ENCODE measurements around the gene MORF4L1. TPM values are rescaled to one million over a fixed set of nuclear protein-coding genes. Genes with fewer than 3 reads are reported as not detected.

Gene MORF4L1
- total RNA-seq, 4 donors from 2014 or later = 103 to 149 (median 127) TPM

DNA sequence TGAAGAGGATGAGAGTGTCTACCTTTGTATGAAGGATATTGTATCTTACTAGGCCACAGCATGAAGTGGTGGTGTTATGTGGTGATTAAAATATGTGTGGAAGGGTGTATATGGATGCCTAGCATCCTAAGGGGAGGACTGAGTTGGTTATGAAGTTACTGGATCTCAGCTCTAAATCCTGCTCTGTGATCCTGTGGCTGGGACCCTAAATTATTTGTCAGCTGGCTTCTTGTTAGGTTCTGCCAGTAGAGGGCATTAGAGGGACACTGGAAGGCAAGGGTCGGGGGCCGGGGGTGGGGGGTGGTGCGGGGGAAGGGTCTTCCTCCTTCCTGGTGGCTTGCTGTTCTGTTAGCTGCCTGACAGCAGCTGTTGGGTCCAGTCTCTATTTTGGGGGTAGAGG is 34.9 kb downstream of the MORF4L1 start:
- 66% methylated on average over 3 of the region's 3 CpGs for WGBS
- Histone ChIP-seq H3K4me1 (peaks cover 13% of the 10 kb centered on the region), H3K4me3 (no peak overlapping the region), H3K27me3 (no peaks in the 10 kb centered on the region), H3K27ac (no peak overlapping the region), H3K9me3 (no peaks in the 10 kb centered on the region), H3K36me3 (peaks cover 97% of the 10 kb centered on the region)
- DNase-seq (ENCODE audit: low spot score in 2 of 2) = no peak
- TF ChIP-seq EP300 (IDR thresholded peaks at IDR 0.05) (no peak), POLR2A (IDR thresholded peaks at IDR 0.05) (no peak), POLR2AphosphoS5 (IDR thresholded peaks at IDR 0.05) (no peak)
- TF ChIP-seq, protein P1, sequence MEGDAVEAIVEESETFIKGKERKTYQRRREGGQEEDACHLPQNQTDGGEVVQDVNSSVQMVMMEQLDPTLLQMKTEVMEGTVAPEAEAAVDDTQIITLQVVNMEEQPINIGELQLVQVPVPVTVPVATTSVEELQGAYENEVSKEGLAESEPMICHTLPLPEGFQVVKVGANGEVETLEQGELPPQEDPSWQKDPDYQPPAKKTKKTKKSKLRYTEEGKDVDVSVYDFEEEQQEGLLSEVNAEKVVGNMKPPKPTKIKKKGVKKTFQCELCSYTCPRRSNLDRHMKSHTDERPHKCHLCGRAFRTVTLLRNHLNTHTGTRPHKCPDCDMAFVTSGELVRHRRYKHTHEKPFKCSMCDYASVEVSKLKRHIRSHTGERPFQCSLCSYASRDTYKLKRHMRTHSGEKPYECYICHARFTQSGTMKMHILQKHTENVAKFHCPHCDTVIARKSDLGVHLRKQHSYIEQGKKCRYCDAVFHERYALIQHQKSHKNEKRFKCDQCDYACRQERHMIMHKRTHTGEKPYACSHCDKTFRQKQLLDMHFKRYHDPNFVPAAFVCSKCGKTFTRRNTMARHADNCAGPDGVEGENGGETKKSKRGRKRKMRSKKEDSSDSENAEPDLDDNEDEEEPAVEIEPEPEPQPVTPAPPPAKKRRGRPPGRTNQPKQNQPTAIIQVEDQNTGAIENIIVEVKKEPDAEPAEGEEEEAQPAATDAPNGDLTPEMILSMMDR (IDR thresholded peaks at IDR 0.05) = no peak

DNA sequence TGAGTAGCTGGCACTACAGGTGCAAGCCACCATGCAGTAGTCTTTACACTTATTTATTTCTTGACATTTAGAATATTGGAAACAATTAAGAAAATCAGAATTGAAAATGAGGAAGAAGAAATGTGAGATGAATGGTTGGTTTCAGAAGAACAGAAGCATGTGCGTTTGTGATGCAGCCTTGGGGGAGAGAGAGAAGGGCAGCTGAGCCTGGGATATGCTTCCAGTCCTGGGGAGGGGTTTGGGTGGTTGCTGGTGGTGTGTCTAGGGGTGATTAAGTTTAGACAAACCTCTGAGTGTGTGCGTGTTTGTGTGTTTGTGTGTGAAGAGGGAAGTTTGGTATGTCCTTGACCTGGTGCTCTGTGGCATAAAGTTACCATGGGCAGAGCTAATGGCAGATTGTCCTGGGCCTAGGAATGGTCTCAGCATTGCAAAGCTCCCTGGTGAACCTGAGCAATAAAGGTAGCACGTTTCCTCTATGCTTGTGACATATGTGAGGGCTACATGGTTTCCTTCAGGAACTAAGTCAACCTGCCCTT is 36.5 kb downstream of the MORF4L1 start:
- TF ChIP-seq POLR2AphosphoS5 (IDR thresholded peaks at IDR 0.05) (no peak), EP300 (IDR thresholded peaks at IDR 0.05) (no peak), POLR2A (IDR thresholded peaks at IDR 0.05) (no peak)
- TF ChIP-seq, protein P1 (IDR thresholded peaks at IDR 0.05) = no peak
- no peak overlapping the region for H3K4me3 ChIP-seq
- peaks cover 81% of the 10 kb centered on the region for H3K36me3 ChIP-seq
- H3K9me3 ChIP-seq = no peaks in the 10 kb centered on the region
- H3K27me3 ChIP-seq = no peaks in the 10 kb centered on the region
- peaks cover 20% of the 10 kb centered on the region for H3K4me1 ChIP-seq
- DNase-seq (ENCODE audit: low spot score in 2 of 2) = no peak
- WGBS = 67% methylated on average over 3 of the region's 3 CpGs
- no peak overlapping the region for H3K27ac ChIP-seq

DNA sequence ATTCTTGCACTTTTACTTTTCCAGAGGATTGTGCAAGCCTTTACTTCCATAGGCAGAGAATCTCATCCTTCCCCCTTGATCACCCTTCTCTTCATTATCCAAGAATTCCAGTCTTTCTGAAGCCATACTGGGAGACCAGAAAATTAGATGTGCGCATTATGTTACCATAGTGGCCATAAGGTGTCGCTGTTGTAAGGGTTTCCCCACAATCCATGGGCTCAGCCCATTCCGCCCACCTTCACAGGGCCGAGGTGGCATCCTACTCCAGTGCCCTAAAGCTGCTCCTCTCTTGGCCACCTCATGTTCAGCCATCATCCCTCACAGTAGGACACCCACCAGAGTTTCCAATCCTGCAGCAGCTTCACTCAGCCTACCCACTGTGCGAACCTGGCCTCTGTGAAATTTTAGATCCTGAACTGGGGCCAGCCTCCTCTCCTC is 37.1 kb downstream of the MORF4L1 start:
- peaks cover 26% of the 10 kb centered on the region for H3K4me1 ChIP-seq
- H3K27ac ChIP-seq = no peak overlapping the region
- TF ChIP-seq POLR2AphosphoS5 (IDR thresholded peaks at IDR 0.05) (no peak), EP300 (IDR thresholded peaks at IDR 0.05) (no peak), POLR2A (IDR thresholded peaks at IDR 0.05) (no peak)
- TF ChIP-seq, protein P1 (IDR thresholded peaks at IDR 0.05) = peak; percentile 29 to 50
- H3K36me3 ChIP-seq = peaks cover 76% of the 10 kb centered on the region
- 42% methylated on average over 5 of the region's 5 CpGs for WGBS
- H3K9me3 ChIP-seq = no peaks in the 10 kb centered on the region
- H3K27me3 ChIP-seq = no peaks in the 10 kb centered on the region
- no peak overlapping the region for H3K4me3 ChIP-seq
- DNase-seq (ENCODE audit: low spot score in 2 of 2) = no peak

DNA sequence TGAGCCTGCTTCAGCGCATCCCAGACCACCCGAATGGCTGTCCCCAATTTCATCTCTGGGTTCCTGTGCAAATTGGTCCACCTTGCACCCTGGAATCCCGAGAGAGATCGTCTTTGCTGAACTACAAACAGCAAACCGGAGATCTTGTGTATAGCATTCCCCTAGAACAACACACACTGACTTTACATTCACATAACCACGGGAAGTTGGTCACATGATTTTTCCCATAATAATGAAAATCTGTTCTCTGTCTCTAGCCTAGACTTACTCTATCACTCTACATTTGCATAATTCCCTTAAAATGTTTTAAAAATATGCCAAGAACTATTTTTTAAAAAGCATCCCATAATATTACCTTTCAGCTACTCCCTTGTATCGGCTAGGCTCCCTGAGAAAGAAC is 37.6 kb downstream of the MORF4L1 start:
- H3K36me3 ChIP-seq = peaks cover 72% of the 10 kb centered on the region

DNA sequence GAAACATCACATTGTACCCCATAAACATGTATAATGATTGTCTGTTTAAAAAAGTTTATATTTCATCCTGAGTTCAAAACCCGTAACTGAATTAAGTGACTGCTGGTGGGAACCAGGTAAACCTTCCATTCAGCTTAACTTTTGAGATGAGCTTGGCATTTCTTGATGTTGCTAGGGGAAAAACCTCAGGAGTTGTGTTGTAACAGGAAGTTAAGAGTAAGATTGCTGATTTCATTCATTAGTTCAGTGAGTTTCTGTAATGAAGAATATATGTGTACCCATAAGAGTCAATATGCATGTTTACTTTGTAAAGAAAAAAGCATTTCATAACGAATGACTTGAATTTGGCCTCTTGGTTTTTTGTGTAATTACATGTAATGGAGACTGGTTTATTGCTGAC is 39.6 kb downstream of the MORF4L1 start:
- Histone ChIP-seq H3K36me3 (peaks cover 52% of the 10 kb centered on the region), H3K4me1 (peaks cover 42% of the 10 kb centered on the region), H3K9me3 (no peaks in the 10 kb centered on the region), H3K4me3 (no peak overlapping the region), H3K27me3 (no peaks in the 10 kb centered on the region), H3K27ac (no peak overlapping the region)
- TF ChIP-seq, protein P1 (IDR thresholded peaks at IDR 0.05) = no peak
- TF ChIP-seq POLR2A (IDR thresholded peaks at IDR 0.05) (no peak), POLR2AphosphoS5 (IDR thresholded peaks at IDR 0.05) (no peak), EP300 (IDR thresholded peaks at IDR 0.05) (no peak)
- 92% methylated on average over 2 of the region's 2 CpGs for WGBS
- no peak for DNase-seq (ENCODE audit: low spot score in 2 of 2)

More for the DNA sequence above, 37.6 kb downstream of the MORF4L1 start:
- no peak for TF ChIP-seq POLR2AphosphoS5 (IDR thresholded peaks at IDR 0.05)
- TF ChIP-seq, protein P1 (IDR thresholded peaks at IDR 0.05) = no peak
- TF ChIP-seq POLR2A (IDR thresholded peaks at IDR 0.05) = no peak
- no peak overlapping the region for H3K27ac ChIP-seq
- H3K4me3 ChIP-seq = no peak overlapping the region
- H3K9me3 ChIP-seq = no peaks in the 10 kb centered on the region
- no peaks in the 10 kb centered on the region for H3K27me3 ChIP-seq
- no peak for DNase-seq (ENCODE audit: low spot score in 2 of 2)
- H3K4me1 ChIP-seq = peaks cover 31% of the 10 kb centered on the region
- 85% methylated on average over 7 of the region's 7 CpGs for WGBS
